Activated naive CD8-positive, alpha-beta T cell treated with anti-CD3 and anti-CD28 coated beads for 36 hours (primary cell): ENCODE data around the gene ALK. TPM values are rescaled to one million over a fixed set of nuclear protein-coding genes. Genes with fewer than 3 reads are reported as not detected.

ENCODE experiments used
- DNase-seq: peaks from one replicate; pipeline ENCODE4 v3.0.0; 2021
- H3K27ac Mint-ChIP-seq: one replicate; pipeline ENCODE4 v1.8.0; 2022; ENCODE audit warnings: mild to moderate bottlenecking, moderate library complexity, mixed read lengths
- H3K27me3 Mint-ChIP-seq: one replicate; pipeline ENCODE4 v1.8.0; 2022; ENCODE audit warnings: mild to moderate bottlenecking, mixed read lengths
- H3K36me3 Mint-ChIP-seq: one replicate; pipeline ENCODE4 v1.8.0; 2021; ENCODE audit warnings: mild to moderate bottlenecking, mixed read lengths
- H3K4me1 Mint-ChIP-seq: one replicate; pipeline ENCODE4 v1.8.0; 2021; ENCODE audit warnings: mixed read lengths
- H3K4me3 Mint-ChIP-seq: one replicate; pipeline ENCODE4 v1.8.0; 2022; ENCODE audit warnings: mild to moderate bottlenecking, moderate library complexity, mixed read lengths
- H3K9me3 Mint-ChIP-seq: one replicate; pipeline ENCODE4 v1.8.0; 2022; ENCODE audit warnings: mixed read lengths
- total RNA-seq, 2 experiments: library from RNA; stranded (reverse); gene quantifications; one replicate each; pipeline ENCODE4 v1.2.3, GENCODE V29; 2021

ALK gene
- total RNA-seq, 2 experiments from 2014 or later = not detected

- Mint-ChIP-seq H3K36me3 (no peaks in the 10 kb centered on the region), H3K9me3 (no peaks in the 10 kb centered on the region), H3K4me1 (no peaks in the 10 kb centered on the region), H3K27me3 (peaks cover 5% of the 10 kb centered on the region), H3K4me3 (no peak overlapping the region), H3K27ac (no peak overlapping the region)
- DNase-seq = no peak
Measured at GRCh38 chr2:29417630-29418029, 503.8 kb downstream of the ALK start.

GRCh38 chr2:29412197-29412925 is 509.0 kb downstream of the ALK start:
- H3K36me3 Mint-ChIP-seq = no peaks in the 10 kb centered on the region

GRCh38 chr2:29405707-29406106 is 515.7 kb downstream of the ALK start:
- no peaks in the 10 kb centered on the region for H3K36me3 Mint-ChIP-seq
- peaks cover 9% of the 10 kb centered on the region for H3K27me3 Mint-ChIP-seq
- H3K9me3 Mint-ChIP-seq = no peaks in the 10 kb centered on the region
- no peak overlapping the region for H3K4me3 Mint-ChIP-seq
- no peak for DNase-seq
- no peak overlapping the region for H3K27ac Mint-ChIP-seq
- H3K4me1 Mint-ChIP-seq = peaks cover 1% of the 10 kb centered on the region

More at GRCh38 chr2:29412197-29412925, 509.0 kb downstream of the ALK start:
- no peaks in the 10 kb centered on the region for H3K4me1 Mint-ChIP-seq
- no peak for DNase-seq
- no peak overlapping the region for H3K27ac Mint-ChIP-seq
- H3K4me3 Mint-ChIP-seq = no peak overlapping the region
- no peaks in the 10 kb centered on the region for H3K9me3 Mint-ChIP-seq
- H3K27me3 Mint-ChIP-seq = no peaks in the 10 kb centered on the region

- Mint-ChIP-seq H3K27me3 (peaks cover 9% of the 10 kb centered on the region), H3K4me3 (no peak overlapping the region), H3K36me3 (no peaks in the 10 kb centered on the region), H3K4me1 (peaks cover 1% of the 10 kb centered on the region), H3K9me3 (no peaks in the 10 kb centered on the region), H3K27ac (no peak overlapping the region)
- no peak for DNase-seq
Measured at GRCh38 chr2:29405266-29405665, 516.1 kb downstream of the ALK start.

- Mint-ChIP-seq H3K27ac (no peak overlapping the region), H3K4me3 (no peak overlapping the region), H3K36me3 (no peaks in the 10 kb centered on the region), H3K9me3 (no peaks in the 10 kb centered on the region), H3K27me3 (peaks cover 9% of the 10 kb centered on the region), H3K4me1 (peaks cover 1% of the 10 kb centered on the region)
- DNase-seq = no peak
Measured at GRCh38 chr2:29401994-29402393, 519.4 kb downstream of the ALK start.

- H3K27me3 Mint-ChIP-seq = peaks cover 10% of the 10 kb centered on the region
- H3K9me3 Mint-ChIP-seq = no peaks in the 10 kb centered on the region
- H3K4me1 Mint-ChIP-seq = peaks cover 1% of the 10 kb centered on the region
- H3K4me3 Mint-ChIP-seq = no peak overlapping the region
- no peak overlapping the region for H3K27ac Mint-ChIP-seq
- H3K36me3 Mint-ChIP-seq = no peaks in the 10 kb centered on the region
- no peak for DNase-seq
Measured at GRCh38 chr2:29400930-29401653, 520.3 kb downstream of the ALK start.

- no peaks in the 10 kb centered on the region for H3K9me3 Mint-ChIP-seq
- H3K4me1 Mint-ChIP-seq = no peaks in the 10 kb centered on the region
- no peak overlapping the region for H3K27ac Mint-ChIP-seq
- peaks cover 25% of the 10 kb centered on the region for H3K27me3 Mint-ChIP-seq
- H3K36me3 Mint-ChIP-seq = no peaks in the 10 kb centered on the region
- DNase-seq = no peak
- H3K4me3 Mint-ChIP-seq = no peak overlapping the region
Measured at GRCh38 chr2:29398384-29399237, 522.8 kb downstream of the ALK start.

GRCh38 chr2:29397713-29398112 is 523.7 kb downstream of the ALK start:
- Mint-ChIP-seq H3K4me3 (no peak overlapping the region), H3K36me3 (no peaks in the 10 kb centered on the region), H3K27ac (no peak overlapping the region), H3K9me3 (no peaks in the 10 kb centered on the region), H3K4me1 (no peaks in the 10 kb centered on the region), H3K27me3 (peaks cover 23% of the 10 kb centered on the region)
- DNase-seq = no peak

- no peak for DNase-seq
- H3K36me3 Mint-ChIP-seq = no peaks in the 10 kb centered on the region
- no peak overlapping the region for H3K4me3 Mint-ChIP-seq
- no peak overlapping the region for H3K27ac Mint-ChIP-seq
- no peaks in the 10 kb centered on the region for H3K4me1 Mint-ChIP-seq
- no peaks in the 10 kb centered on the region for H3K9me3 Mint-ChIP-seq
- peaks cover 22% of the 10 kb centered on the region for H3K27me3 Mint-ChIP-seq
Measured at GRCh38 chr2:29397039-29397438, 524.3 kb downstream of the ALK start.

GRCh38 chr2:29394981-29395350 is 526.4 kb downstream of the ALK start:
- Mint-ChIP-seq H3K4me3 (no peak overlapping the region), H3K27ac (no peak overlapping the region), H3K27me3 (peaks cover 29% of the 10 kb centered on the region), H3K36me3 (no peaks in the 10 kb centered on the region), H3K9me3 (no peaks in the 10 kb centered on the region), H3K4me1 (no peaks in the 10 kb centered on the region)
- no peak for DNase-seq

- Mint-ChIP-seq H3K27me3 (peaks cover 30% of the 10 kb centered on the region), H3K9me3 (no peaks in the 10 kb centered on the region), H3K27ac (no peak overlapping the region), H3K4me3 (no peak overlapping the region), H3K36me3 (no peaks in the 10 kb centered on the region), H3K4me1 (no peaks in the 10 kb centered on the region)
- no peak for DNase-seq
Measured at GRCh38 chr2:29394311-29394980, 526.9 kb downstream of the ALK start.

- no peak overlapping the region for H3K27ac Mint-ChIP-seq
- H3K4me1 Mint-ChIP-seq = no peaks in the 10 kb centered on the region
- H3K36me3 Mint-ChIP-seq = no peaks in the 10 kb centered on the region
- no peaks in the 10 kb centered on the region for H3K9me3 Mint-ChIP-seq
- peaks cover 30% of the 10 kb centered on the region for H3K27me3 Mint-ChIP-seq
- no peak overlapping the region for H3K4me3 Mint-ChIP-seq
- DNase-seq = no peak
Measured at GRCh38 chr2:29393676-29394075, 527.7 kb downstream of the ALK start.

GRCh38 chr2:29392774-29393173 is 528.6 kb downstream of the ALK start:
- DNase-seq = no peak
- Mint-ChIP-seq H3K4me3 (no peak overlapping the region), H3K9me3 (no peaks in the 10 kb centered on the region), H3K27ac (no peak overlapping the region), H3K4me1 (no peaks in the 10 kb centered on the region), H3K27me3 (peaks cover 30% of the 10 kb centered on the region), H3K36me3 (no peaks in the 10 kb centered on the region)

- Mint-ChIP-seq H3K4me1 (no peaks in the 10 kb centered on the region), H3K4me3 (no peak overlapping the region), H3K9me3 (no peaks in the 10 kb centered on the region), H3K27me3 (peaks cover 22% of the 10 kb centered on the region), H3K36me3 (no peaks in the 10 kb centered on the region), H3K27ac (no peak overlapping the region)
- DNase-seq = no peak
Measured at GRCh38 chr2:29390136-29390535, 531.2 kb downstream of the ALK start.

- Mint-ChIP-seq H3K36me3 (no peaks in the 10 kb centered on the region), H3K27me3 (peaks cover 21% of the 10 kb centered on the region), H3K4me1 (no peaks in the 10 kb centered on the region), H3K27ac (no peak overlapping the region), H3K9me3 (no peaks in the 10 kb centered on the region), H3K4me3 (no peak overlapping the region)
- no peak for DNase-seq
Measured at GRCh38 chr2:29389686-29390085, 531.7 kb downstream of the ALK start.
